Lower lobe of right lung (tissue), 2 donors: Measurements from ENCODE around the gene ANKRD34A. TPM values are rescaled to one million over a fixed set of nuclear protein-coding genes. Genes with fewer than 3 reads are reported as not detected.

Experiments
- ATAC-seq, 2 donors: fragments of 200-7000 bp; cut with Tn5 transposase; one replicate each; pipeline ENCODE4 v1.9.1; 2020 to 2022; ENCODE audit warnings: mild to moderate bottlenecking in 2 of 2, moderate library complexity in 2 of 2
- DNase-seq: peaks from one replicate; pipeline ENCODE4 v3.0.0-alpha.2; 2020
- H3K27ac ChIP-seq: fragments of 200-600 bp; one replicate; pipeline ENCODE4 v1.8.0; 2022
- H3K27me3 ChIP-seq: fragments of 200-600 bp; one replicate; pipeline ENCODE4 v1.8.0; 2022; ENCODE audit warnings: low read depth
- H3K36me3 ChIP-seq: fragments of 200-600 bp; one replicate; pipeline ENCODE4 v1.8.0; 2022; ENCODE audit warnings: mild to moderate bottlenecking
- H3K4me1 ChIP-seq: fragments of 200-600 bp; one replicate; pipeline ENCODE4 v1.8.0; 2022
- H3K4me3 ChIP-seq: fragments of 200-600 bp; one replicate; pipeline ENCODE4 v1.8.0; 2022; ENCODE audit warnings: mild to moderate bottlenecking
- H3K9me3 ChIP-seq: fragments of 200-600 bp; one replicate; pipeline ENCODE4 v1.8.0; 2022
- intact Hi-C: fragments of 100-400 bp; cut with DNase I; formaldehyde crosslinking; loops from one replicate; pipeline ENCODE4 v1.11.0; 2022
- total RNA-seq: library from RNA; stranded (reverse); fragmentation: NEBNext Ultra II Directional; extraction: Animal tissue kit (Norgen Biotek cat#: 25700); gene quantifications from one replicate; pipeline ENCODE4 v1.2.1, GENCODE V29; 2021
- TF ChIP-seq, protein P1 (sequence below): fragments of 200-600 bp; IDR thresholded peaks from one replicate; pipeline ENCODE4 v1.8.0; 2022; ENCODE audit warnings: antibody characterized with exemption, mild to moderate bottlenecking
- donor health status: DM: no; HTN: yes; CAD: no; lungs with severe emphysema.

ANKRD34A gene
- total RNA-seq, 1 donor from 2014 or later: 0.41 TPM

DNA sequence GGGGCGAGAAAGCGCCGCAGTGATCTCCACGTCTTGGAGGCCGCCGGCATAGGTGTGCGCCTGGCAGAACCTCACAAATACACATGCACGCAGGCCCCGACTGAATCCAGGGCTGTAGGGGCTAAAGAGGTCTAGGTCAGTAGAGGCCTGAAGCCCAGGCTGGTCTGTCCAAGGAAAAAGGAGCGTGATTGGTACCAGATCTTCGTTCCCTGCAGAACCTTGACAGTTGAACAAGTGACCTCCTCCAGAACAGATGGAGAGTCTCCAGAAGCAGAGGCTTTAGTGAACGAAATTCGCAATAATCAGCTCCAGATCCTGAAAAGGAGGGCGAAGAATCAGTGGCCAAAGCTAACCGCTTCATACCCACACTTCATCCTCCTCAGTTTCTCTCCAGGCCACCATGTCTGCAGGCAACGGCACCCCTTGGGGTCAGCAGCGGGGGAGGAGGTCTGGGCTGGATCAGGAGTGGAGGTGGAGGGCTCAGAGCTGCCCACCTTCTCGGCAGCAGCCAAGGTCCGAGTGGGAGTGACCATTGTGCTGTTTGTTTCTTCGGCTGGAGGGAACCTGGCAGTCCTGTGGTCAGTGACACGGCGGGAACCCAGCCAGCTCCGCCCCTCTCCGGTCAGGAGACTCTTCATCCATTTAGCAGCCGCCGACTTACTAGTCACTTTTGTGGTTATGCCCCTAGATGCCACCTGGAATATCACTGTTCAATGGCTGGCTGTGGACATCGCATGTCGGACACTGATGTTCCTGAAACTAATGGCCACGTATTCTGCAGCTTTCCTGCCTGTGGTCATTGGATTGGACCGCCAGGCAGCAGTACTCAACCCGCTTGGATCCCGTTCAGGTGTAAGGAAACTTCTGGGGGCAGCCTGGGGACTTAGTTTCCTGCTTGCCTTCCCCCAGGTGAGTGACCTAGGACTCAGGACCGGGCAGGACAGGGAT lies 45.1 kb downstream of the ANKRD34A start:
- Histone ChIP-seq H3K4me3 (peak overlapping the region; percentile 91), H3K4me1 (peaks cover 26% of the 10 kb centered on the region), H3K27ac (peak overlapping the region; percentile 79), H3K36me3 (peaks cover 45% of the 10 kb centered on the region), H3K9me3 (no peaks in the 10 kb centered on the region), H3K27me3 (no peaks in the 10 kb centered on the region)
- intact Hi-C loops: no loop called here
- ATAC-seq (peak; percentile 67 to 71), DNase-seq (peak; percentile 83)
- TF ChIP-seq, protein P1, sequence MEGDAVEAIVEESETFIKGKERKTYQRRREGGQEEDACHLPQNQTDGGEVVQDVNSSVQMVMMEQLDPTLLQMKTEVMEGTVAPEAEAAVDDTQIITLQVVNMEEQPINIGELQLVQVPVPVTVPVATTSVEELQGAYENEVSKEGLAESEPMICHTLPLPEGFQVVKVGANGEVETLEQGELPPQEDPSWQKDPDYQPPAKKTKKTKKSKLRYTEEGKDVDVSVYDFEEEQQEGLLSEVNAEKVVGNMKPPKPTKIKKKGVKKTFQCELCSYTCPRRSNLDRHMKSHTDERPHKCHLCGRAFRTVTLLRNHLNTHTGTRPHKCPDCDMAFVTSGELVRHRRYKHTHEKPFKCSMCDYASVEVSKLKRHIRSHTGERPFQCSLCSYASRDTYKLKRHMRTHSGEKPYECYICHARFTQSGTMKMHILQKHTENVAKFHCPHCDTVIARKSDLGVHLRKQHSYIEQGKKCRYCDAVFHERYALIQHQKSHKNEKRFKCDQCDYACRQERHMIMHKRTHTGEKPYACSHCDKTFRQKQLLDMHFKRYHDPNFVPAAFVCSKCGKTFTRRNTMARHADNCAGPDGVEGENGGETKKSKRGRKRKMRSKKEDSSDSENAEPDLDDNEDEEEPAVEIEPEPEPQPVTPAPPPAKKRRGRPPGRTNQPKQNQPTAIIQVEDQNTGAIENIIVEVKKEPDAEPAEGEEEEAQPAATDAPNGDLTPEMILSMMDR: no peak

DNA sequence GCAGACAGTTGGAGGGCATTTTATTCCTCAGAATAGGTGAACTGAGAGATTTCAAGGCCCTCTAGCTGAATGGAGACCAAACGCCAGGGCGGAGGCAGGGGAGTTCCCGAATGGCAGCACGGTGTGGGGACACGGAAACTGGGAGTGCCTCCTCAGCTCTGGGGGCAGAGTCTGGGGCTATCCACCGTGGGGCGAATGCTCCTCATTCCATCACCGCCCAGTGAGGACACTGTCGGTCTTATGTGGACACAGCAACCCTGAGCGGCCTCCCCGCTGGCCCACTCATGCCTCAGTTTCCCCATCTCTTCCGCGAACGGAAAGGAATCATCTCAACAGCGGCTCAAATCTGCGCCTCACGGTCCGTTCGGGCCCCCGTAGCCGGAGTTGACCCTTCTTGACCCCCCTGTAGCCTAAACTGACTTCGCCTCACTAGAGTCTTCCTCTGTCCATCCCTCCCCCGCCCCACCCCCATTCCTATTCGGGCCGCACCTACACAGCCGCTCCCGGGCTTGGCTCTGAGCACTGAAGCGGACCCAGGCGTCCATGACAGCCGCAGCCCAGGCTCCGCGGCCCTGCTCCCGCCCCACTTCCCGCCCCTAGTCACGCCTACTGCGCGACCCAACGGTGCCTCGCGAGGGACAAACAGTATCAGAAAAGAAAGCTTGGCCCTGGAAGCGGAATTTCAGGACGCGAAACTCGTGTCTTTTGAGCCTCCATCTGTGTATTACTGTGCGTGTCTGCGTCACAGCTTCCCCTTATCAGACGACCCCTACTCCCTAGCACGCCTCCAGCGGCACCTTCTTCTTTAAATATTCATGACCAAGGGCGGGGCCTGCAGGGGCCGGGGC lies 46.0 kb downstream of the ANKRD34A start, which contains the start of gene PEX11B:
Gene PEX11B, minus strand, starts transcription at position 574 of the 848 bp plus-strand sequence. Its CDS starts 29 bp downstream, at position 545.
- no peaks in the 10 kb centered on the region for H3K27me3 ChIP-seq
- peaks cover 46% of the 10 kb centered on the region for H3K36me3 ChIP-seq
- H3K4me1 ChIP-seq: peaks cover 26% of the 10 kb centered on the region
- intact Hi-C loops: no loop called here
- peak; percentile 97 for ATAC-seq
- TF ChIP-seq, protein P1: no peak
- H3K9me3 ChIP-seq: no peaks in the 10 kb centered on the region
- peak within 1 kb of the TSS; percentile 91 for H3K4me3 ChIP-seq
- DNase-seq: peak; percentile 93
- H3K27ac ChIP-seq: peak within 1 kb of the TSS; percentile 79

DNA sequence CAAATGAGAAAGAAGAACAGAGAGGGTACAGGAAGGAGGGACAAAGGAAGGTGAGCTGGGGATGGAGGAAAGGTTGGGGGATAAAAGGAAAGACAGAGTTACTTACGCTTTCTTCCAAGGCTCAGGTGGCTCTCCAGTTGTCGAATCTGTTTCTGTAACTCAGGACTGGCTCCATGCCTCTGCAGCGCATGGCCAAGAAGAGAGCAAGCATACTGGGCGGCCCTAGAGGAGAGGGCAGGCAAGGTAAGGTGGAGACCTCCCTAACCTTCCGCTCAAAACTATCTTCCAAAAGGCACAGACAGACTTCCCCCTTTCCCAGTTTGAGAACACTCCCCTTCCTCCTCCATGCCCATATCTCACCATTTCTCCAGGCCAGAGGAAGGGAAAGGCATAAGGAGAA lies 46.8 kb downstream of the ANKRD34A start:
- TF ChIP-seq, protein P1: no peak
- DNase-seq (no peak), ATAC-seq (no peak)
- peaks cover 26% of the 10 kb centered on the region for H3K4me1 ChIP-seq
- no peaks in the 10 kb centered on the region for H3K9me3 ChIP-seq
- H3K36me3 ChIP-seq: peaks cover 45% of the 10 kb centered on the region
- peak overlapping the region; percentile 79 for H3K27ac ChIP-seq
- intact Hi-C loops: no loop called here
- H3K27me3 ChIP-seq: no peaks in the 10 kb centered on the region
- peak overlapping the region; percentile 91 for H3K4me3 ChIP-seq

DNA sequence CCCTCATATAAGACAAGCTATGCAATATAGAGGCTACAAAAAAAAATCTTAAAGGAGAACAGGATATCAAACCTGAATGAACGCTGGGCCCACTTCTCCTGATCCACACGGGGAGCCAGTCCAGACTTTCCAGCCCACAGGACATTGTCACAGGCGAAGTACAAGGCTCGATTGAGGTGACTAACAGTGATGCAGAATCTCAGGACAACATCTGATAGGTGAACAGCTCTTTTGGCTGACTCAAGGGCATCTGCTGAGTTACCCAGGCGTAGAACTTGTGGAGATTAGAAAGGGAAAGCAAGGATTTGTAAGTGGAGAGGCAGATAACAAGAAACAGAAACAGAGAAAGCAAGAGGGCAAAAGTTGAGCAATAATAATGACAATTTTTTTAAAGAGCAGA lies 47.6 kb downstream of the ANKRD34A start:
- H3K9me3 ChIP-seq: no peaks in the 10 kb centered on the region
- no peaks in the 10 kb centered on the region for H3K27me3 ChIP-seq
- intact Hi-C loops: no loop called here
- H3K36me3 ChIP-seq: peaks cover 50% of the 10 kb centered on the region
- H3K4me1 ChIP-seq: peaks cover 26% of the 10 kb centered on the region
- DNase-seq (no peak), ATAC-seq (no peak)
- TF ChIP-seq, protein P1: no peak
- no peak overlapping the region for H3K27ac ChIP-seq
- no peak overlapping the region for H3K4me3 ChIP-seq

DNA sequence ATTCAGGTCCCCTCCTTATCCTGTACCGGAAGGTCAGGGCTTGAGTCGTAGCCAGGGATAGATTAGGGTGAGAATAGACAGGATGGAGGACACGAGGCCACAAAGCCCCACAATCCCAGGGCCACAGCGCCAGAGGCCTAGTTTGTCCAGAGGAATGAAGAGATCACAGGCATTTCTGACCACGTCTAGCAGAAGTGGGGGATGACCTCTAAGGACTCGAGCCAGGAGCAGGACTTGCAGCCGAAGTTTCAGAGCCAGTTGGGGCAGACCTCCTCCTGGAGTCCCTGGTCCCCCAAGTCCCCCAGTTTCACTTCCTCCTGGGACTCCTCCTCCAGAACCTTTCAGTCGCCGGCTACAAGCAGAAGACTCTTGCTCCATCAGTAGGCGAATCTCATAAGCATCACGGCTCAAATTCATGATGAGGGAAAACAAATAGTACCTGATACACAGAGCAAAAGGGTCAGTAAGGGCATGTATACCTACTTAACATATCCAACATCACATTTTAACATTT lies 52.2 kb downstream of the ANKRD34A start:
- H3K36me3 ChIP-seq: peaks cover 64% of the 10 kb centered on the region
- H3K4me3 ChIP-seq: no peak overlapping the region
- TF ChIP-seq, protein P1: no peak
- DNase-seq (no peak), ATAC-seq (no peak)
- intact Hi-C loops: no loop called here
- H3K27ac ChIP-seq: no peak overlapping the region
- no peaks in the 10 kb centered on the region for H3K27me3 ChIP-seq
- no peaks in the 10 kb centered on the region for H3K9me3 ChIP-seq
- H3K4me1 ChIP-seq: peaks cover 20% of the 10 kb centered on the region
